Measurements from ENCODE around the gene BAIAP2L1. TPM values are rescaled to one million over a fixed set of nuclear protein-coding genes. Genes with fewer than 3 reads are reported as not detected.
"Not testable (repeated sequence)": the region's sequence is repeated elsewhere in the genome, so short reads cannot be mapped to it uniquely, and the experiment has no call there.

BAIAP2L1 gene
- total and polyA plus RNA-seq, 12 donors: 16.9 to 49.0 (median 24.3) TPM

DNA sequence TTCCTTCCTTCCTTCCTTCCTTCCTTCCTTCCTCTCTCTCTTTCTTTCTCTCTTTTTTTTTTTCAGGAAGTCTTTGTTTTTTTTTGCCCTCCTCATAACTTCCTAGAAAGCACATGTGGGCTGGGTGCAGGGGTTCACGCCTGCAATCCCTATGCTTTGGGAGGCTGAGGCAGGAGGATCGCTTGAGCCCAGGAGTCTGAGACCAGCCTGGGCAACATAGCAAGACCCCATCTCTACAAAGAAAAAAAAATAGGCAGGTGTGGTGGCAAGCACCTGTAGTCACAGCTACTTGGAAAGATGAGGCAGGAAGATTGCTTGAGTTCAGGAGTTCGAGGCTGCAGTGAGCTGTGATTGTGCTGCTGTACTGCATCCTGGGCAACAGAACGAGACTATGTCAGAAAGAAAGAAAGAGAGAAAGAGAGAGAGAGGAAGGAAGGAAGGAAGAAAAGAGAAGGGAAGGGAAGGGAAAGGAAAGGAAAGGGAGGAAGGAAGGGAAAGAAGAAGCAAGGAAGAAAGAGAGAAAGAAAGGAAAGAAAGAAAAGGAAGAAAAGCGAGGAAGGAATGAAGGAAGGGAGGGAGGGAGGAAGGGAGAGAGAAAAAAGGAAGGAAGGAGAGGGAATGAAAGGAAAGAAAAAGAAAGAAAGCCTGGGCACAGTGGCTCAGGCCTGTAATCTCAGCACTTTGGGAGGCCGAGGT lies 13.5 kb upstream of the BAIAP2L1 start:
- intact Hi-C loops (cut with DNase I): no loop called here
- no peaks in the 10 kb centered on the region for H3K9me3 ChIP-seq (replicated peaks in 1 of 3)
- TF ChIP-seq POLR2A (IDR thresholded peaks at IDR 0.05): no peak
- TF ChIP-seq, protein P1, sequence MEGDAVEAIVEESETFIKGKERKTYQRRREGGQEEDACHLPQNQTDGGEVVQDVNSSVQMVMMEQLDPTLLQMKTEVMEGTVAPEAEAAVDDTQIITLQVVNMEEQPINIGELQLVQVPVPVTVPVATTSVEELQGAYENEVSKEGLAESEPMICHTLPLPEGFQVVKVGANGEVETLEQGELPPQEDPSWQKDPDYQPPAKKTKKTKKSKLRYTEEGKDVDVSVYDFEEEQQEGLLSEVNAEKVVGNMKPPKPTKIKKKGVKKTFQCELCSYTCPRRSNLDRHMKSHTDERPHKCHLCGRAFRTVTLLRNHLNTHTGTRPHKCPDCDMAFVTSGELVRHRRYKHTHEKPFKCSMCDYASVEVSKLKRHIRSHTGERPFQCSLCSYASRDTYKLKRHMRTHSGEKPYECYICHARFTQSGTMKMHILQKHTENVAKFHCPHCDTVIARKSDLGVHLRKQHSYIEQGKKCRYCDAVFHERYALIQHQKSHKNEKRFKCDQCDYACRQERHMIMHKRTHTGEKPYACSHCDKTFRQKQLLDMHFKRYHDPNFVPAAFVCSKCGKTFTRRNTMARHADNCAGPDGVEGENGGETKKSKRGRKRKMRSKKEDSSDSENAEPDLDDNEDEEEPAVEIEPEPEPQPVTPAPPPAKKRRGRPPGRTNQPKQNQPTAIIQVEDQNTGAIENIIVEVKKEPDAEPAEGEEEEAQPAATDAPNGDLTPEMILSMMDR (IDR thresholded peaks at IDR 0.05): no peak

DNA sequence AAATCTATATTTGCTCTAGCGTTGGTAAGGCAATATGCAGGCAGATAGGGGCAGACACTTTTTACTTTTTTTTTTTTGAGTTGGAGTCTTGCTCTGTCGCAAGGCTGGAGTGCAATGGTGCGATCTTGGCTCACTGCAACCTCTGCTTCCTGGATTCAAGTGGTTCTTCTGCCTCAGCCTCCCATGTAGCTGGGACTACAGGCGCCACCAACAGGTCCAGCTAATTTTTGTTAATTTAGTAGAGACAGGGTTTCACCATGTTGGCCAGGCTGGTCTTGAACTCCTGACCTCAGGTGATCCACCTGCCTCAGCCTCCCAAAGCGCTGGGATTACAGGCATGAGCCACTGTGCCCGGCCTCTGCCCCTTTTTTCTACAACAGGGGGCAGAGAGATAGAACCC lies 12.8 kb upstream of the BAIAP2L1 start:
- WGBS, 4 donors: 84 to 94% (median 89%) methylated on average over 6 of the region's 6 CpGs
- intact Hi-C loops (cut with DNase I): not testable (repeated sequence)

More for the DNA sequence above, 13.5 kb upstream of the BAIAP2L1 start:
- no peak for DNase-seq
- Histone ChIP-seq H3K27ac (no peak overlapping the region), H3K4me1 (replicated peaks in 1 of 2) (peaks cover 11 to 12% of the 10 kb centered on the region in 2 donors), H3K27me3 (no peaks in the 10 kb centered on the region), H3K36me3 (replicated peaks in 1 of 2) (no peaks in the 10 kb centered on the region), H3K4me3 (no peak overlapping the region)
- 87 to 90% (median 90%) methylated on average over 6 of the region's 6 CpGs for WGBS, 4 donors

DNA sequence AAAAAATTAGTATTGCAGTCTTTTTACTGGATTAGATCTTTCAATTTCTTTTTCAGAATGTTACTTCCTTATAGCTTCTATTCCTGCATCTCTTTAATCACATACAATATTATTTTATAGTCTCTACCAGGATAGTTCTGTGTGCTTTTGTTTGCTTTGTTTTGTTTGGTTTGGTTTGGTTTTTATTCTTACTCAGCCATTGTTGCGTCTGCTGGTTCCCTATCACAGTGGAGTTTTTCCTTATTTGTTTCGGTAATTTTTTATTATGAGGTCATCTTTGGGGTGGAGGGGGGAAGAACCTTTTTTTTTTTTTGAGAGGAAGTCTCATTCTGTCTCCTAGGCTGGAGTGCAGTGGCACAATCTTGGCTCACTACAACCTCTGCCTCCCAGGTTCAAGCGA lies 9.0 kb upstream of the BAIAP2L1 start:
- DNase-seq: no peak
- 80 to 93% (median 89%) methylated on average over 3 of the region's 3 CpGs for WGBS, 4 donors
- intact Hi-C loops (cut with DNase I): no loop called here
- Histone ChIP-seq H3K27me3 (no peaks in the 10 kb centered on the region), H3K36me3 (replicated peaks in 1 of 2) (no peaks in the 10 kb centered on the region), H3K9me3 (replicated peaks in 1 of 3) (no peaks in the 10 kb centered on the region), H3K4me3 (no peak overlapping the region), H3K27ac (no peak overlapping the region), H3K4me1 (replicated peaks in 1 of 2) (no peaks in the 10 kb centered on the region)
- TF ChIP-seq POLR2A (IDR thresholded peaks at IDR 0.05): no peak
- TF ChIP-seq, protein P1 (IDR thresholded peaks at IDR 0.05): no peak

More for the DNA sequence above, 12.8 kb upstream of the BAIAP2L1 start:
- H3K4me1 ChIP-seq (replicated peaks in 1 of 2); H3K9me3 ChIP-seq (replicated peaks in 1 of 3); DNase-seq; H3K27ac ChIP-seq; H3K36me3 ChIP-seq (replicated peaks in 1 of 2); H3K27me3 ChIP-seq; H3K4me3 ChIP-seq: not testable (repeated sequence)

DNA sequence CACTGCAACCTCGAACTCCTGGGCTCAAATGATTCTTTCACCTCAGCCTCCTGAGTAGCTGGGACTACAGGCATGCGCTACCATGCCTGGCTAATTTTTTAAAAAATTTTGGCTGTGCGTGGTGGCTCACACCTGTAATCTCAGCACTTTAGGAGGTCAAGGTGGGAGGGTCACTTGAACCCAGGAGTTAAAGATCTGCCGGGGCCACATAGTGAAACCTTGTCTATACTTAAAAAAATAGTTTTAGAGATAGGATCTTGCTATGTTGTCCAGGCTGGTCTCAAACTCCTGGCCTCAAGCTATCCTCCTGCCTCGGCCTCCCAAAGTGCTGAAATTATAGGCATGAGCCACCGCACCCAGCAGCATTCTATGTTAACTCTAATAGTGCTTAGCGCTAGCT lies 7.3 kb upstream of the BAIAP2L1 start:
- H3K27me3 ChIP-seq; H3K4me1 ChIP-seq (replicated peaks in 1 of 2); H3K9me3 ChIP-seq (replicated peaks in 1 of 3); intact Hi-C loops (cut with DNase I); DNase-seq; H3K27ac ChIP-seq; H3K36me3 ChIP-seq (replicated peaks in 1 of 2); H3K4me3 ChIP-seq: not testable (repeated sequence)
- WGBS, 4 donors: 94 to 96% (median 94%) methylated on average over 7 of the region's 7 CpGs

DNA sequence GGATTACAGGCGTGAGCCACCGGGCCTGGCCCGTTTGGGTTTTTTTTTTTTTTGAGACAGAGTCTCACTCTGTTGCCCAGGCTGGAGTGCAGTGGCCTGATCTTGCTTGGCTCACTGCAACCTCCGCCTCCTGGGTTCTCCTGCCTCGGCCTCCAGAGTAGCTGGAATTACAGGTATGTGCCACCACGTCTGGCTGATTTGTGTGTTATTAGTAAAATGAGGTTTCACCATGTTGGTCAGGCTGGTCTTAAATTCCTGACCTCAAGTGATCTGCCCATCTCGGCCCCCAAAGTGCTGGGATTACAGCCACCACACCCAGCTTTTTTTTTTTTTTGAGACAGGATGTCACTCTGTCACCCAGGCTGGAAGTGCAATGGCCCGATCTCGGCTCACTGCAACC lies 5.9 kb upstream of the BAIAP2L1 start:
- no peaks in the 10 kb centered on the region for H3K4me1 ChIP-seq (replicated peaks in 1 of 2)
- TF ChIP-seq POLR2A (IDR thresholded peaks at IDR 0.05): no peak
- TF ChIP-seq, protein P1 (IDR thresholded peaks at IDR 0.05): no peak
- H3K4me3 ChIP-seq: no peak overlapping the region
- H3K9me3 ChIP-seq (replicated peaks in 1 of 3): no peaks in the 10 kb centered on the region
- 84 to 94% (median 93%) methylated on average over 9 of the region's 9 CpGs for WGBS, 4 donors
- no peaks in the 10 kb centered on the region for H3K27me3 ChIP-seq
- DNase-seq: no peak
- intact Hi-C loops (cut with DNase I): no loop called here
- H3K27ac ChIP-seq: no peak overlapping the region
- H3K36me3 ChIP-seq (replicated peaks in 1 of 2): no peaks in the 10 kb centered on the region

Measured in adrenal gland (tissue), 12 donors.